T-helper 9 cell (primary cell): ENCODE results near the gene PIP4P1.
A peak's percentile ranks its signal among the peaks of the same experiment; 100 is the strongest.
"Not testable (repeated sequence)": the region's sequence is repeated elsewhere in the genome, so short reads cannot be mapped to it uniquely, and the experiment has no call there.

ENCODE experiments used
- DNase-seq: peaks from one replicate; pipeline ENCODE4 v3.0.0-alpha.2; 2020

PIP4P1 gene

GRCh38 chr14:20472536-20473169, 11.4 kb upstream of the PIP4P1 start:
- DNase-seq = no peak

GRCh38 chr14:20470603-20470901, 9.3 kb upstream of the PIP4P1 start:
- no peak for DNase-seq

GRCh38 chr14:20469890-20470602, 8.8 kb upstream of the PIP4P1 start:
- peak; percentile 26 for DNase-seq

- peak; percentile 87 for DNase-seq
These were observed 8.1 kb upstream of the PIP4P1 start, which contains the start of gene PNP for GRCh38 chr14:20469242-20469889. TSS of gene PNP (plus strand) at chr14:20469406. CDS start at chr14:20469525, 119 bp downstream.

GRCh38 chr14:20468764-20469241, 7.6 kb upstream of the PIP4P1 start:
- DNase-seq = no peak

- DNase-seq = peak; percentile 61
These were observed 593 bp downstream of the PIP4P1 start for GRCh38 chr14:20460458-20461224.

- no peak for DNase-seq
These were observed 3.0 kb downstream of the PIP4P1 start for GRCh38 chr14:20458031-20458789.

GRCh38 chr14:20456971-20457370, 4.3 kb downstream of the PIP4P1 start:
- DNase-seq = no peak

- no peak for DNase-seq
These were observed 5.6 kb downstream of the PIP4P1 start for GRCh38 chr14:20455355-20456300.

- peak; percentile 94 for DNase-seq
These were observed 6.5 kb downstream of the PIP4P1 start, which contains the start of the genes APEX1 and OSGEP for GRCh38 chr14:20454516-20455354. TSS of gene APEX1 (plus strand) at chr14:20455226. CDS start at chr14:20455646, 420 bp downstream. TSS of gene OSGEP (minus strand) at chr14:20454812. CDS start at chr14:20454683, 129 bp downstream.

- not testable (repeated sequence) for DNase-seq
These were observed 8.4 kb downstream of the PIP4P1 start for GRCh38 chr14:20452831-20453230.

GRCh38 chr14:20446889-20447288, 14.3 kb downstream of the PIP4P1 start:
- DNase-seq = no peak

GRCh38 chr14:20443650-20444049, 17.6 kb downstream of the PIP4P1 start:
- not testable (repeated sequence) for DNase-seq

- no peak for DNase-seq
These were observed 19.8 kb downstream of the PIP4P1 start for GRCh38 chr14:20441461-20441860.

GRCh38 chr14:20440882-20441281, 20.4 kb downstream of the PIP4P1 start:
- DNase-seq = no peak

GRCh38 chr14:20440465-20440864, 20.8 kb downstream of the PIP4P1 start:
- no peak for DNase-seq

GRCh38 chr14:20438664-20439063, 22.6 kb downstream of the PIP4P1 start:
- no peak for DNase-seq

- no peak for DNase-seq
These were observed 24.9 kb downstream of the PIP4P1 start for GRCh38 chr14:20436363-20436755.

GRCh38 chr14:20435582-20436362, 25.5 kb downstream of the PIP4P1 start, which contains the start of gene KLHL33:
TSS of gene KLHL33 (minus strand) at chr14:20436166. CDS start at chr14:20435811, 355 bp downstream.
- no peak for DNase-seq
